Stimulated activated CD4-positive, alpha-beta T cell treated with anti-CD3 and anti-CD28 coated beads, Interleukin-12 subunit alpha, Interleukin-12 subunit beta, amount 100 ng/mL, for 4 hours (primary cell): ENCODE measurements around the gene MEI4.
"Not testable (repeated sequence)": the region's sequence is repeated elsewhere in the genome, so short reads cannot be mapped to it uniquely, and the experiment has no call there.

Experiments
- DNase-seq: peaks from one replicate; pipeline ENCODE4 v3.0.0-alpha.2; 2020

The MEI4 gene

DNA sequence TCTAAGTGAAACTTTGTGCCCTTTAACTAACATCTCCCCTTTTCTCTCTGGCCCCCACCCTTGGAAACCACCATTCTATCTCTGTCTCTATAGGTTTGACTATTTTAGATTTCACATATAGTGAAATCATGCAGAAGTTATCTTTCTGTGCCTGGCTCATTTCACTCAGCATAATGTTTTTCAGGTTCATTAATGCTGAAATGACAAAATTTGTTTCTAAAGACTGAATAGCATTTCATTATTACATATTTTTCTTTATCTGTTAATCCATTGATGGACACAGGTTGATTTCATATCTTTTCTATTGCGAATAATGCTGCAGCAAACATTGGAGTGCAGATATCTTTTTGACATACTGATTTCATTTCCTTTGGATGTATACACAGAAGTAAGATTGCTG, 30.7 kb downstream of the MEI4 start:
- no peak for DNase-seq

DNA sequence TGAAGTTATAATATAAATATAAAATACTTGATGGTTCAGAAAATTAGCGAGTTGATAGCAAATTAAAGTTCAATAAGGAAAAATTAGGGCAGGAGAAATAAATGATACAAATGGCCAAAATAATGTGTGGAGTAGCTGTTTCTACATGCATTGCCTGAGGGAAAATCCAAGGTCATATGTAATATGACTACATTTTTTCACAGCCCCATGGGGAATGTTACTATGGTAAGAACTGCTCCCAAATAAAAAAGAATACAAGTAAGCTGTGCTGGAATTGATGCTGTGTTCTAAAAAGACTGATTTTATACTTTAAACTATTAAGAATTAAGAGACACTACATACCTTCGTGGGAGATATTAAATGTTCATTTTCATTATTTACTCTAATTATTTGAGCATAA, 34.1 kb downstream of the MEI4 start:
- DNase-seq, result no peak

DNA sequence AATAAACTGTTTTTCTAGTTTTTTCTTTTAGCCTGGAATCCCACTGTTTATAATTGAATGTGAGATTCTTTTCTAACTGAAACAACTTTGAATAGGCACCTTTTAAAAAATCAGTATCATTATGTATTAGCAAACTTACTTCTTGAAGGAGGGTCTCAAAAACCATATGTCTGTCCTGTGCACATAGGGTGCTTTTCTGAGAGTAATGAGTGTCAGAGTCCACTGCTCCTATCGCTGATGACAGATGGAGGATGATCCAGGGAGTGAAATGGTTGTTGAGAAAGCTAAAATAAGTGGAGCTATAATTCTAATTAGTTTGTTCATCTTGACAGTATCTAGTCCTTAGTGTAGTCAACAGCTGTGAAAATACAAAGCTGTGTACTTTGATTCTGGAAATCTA, 35.8 kb downstream of the MEI4 start:
- no peak for DNase-seq

DNA sequence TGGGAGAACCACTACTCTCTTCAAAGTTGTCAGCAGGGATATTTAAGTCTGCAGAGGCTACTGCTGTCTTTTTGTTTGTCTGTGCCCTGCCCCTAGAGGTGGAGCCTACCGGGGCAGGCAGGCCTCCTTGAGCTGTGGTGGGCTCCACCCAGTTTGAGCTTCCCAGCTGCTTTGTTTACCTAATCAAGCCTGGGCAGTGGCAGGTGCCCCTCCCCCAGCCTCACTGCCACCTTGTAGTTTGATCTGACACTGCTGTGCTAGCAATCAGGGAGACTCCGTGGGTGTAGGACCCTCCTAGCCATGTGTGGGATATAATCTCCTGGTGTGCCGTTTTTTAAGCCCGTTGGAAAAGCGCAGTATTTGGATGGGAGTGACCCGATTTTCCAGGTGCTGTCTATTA, 47.3 kb downstream of the MEI4 start:
- not testable (repeated sequence) for DNase-seq

DNA sequence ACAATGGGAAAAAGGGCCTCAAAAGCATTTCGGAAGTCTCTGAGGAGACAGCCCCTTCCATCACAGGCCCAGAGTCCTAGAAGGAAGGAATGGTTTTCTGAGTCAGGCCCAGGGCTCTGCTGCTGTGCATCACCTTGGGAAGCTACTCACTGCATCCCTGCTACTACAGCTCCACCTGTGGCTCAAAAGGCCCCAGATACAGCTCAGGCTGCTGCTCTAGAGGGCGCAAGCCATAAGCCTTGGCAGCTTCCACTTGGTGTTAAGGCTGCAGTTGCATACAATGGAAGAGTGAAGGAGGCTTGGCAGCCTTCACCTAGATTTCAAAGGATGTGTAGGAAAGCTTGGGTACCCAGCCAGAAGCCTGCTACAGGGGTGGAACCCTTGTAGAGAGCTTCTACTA, 54.8 kb downstream of the MEI4 start:
- DNase-seq, result no peak

DNA sequence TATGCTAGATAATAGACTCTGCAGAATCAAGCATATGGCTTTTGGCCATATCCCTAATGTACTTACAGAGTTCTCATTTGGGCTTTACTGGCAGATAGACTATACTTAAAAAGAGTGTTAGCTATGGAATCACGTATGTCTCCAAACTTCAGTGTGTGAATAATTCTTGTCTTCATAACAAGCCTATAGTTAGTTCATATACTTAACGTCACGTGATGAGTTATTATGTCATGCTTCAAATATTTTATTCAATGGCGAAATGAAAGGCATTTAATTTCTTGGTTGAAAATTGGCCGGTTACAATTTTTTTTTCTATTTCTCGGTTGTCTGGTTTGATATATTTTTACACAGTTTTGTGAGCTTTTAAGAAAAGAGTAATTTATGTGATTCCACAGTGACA, 62.7 kb downstream of the MEI4 start:
- DNase-seq, result no peak

DNA sequence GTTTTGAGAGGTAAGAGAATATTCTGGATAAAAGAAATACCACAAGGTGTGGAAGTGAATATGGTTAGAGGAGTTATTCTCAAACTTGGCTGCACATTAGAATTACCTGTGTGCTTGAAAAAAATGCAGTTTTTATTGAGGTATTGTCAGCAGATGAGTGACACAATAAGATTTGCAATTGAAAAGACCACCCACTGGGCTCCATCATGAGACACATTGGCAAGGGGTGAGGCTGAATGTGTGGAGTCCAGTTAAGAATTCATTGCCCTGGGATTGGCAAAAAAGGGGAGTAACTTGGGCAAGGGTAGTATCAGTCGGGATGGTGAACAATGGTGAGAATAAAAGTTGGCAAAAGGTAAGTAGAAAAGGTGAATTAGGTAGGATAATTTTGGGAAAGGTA, 63.5 kb downstream of the MEI4 start:
- DNase-seq, result no peak

DNA sequence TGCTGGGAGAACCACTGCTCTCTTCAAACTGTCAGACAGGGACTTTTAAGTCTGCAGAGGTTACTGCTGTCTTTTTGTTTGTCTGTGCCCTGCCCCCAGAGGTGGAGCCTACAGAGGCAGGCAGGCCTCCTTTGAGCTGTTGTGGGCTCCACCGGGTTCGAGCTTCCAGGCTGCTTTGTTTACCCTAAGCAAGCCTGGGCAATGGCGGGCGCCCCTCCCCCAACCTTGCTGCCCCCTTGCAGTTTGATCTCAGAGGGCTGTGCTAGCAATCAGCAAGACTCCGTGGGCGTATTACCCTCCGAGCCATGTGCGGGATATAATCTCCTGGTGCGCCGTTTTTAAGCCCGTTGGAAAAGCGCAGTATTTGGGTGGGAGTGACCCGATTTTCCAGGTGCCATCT, 83.2 kb downstream of the MEI4 start:
- DNase-seq, result not testable (repeated sequence)

DNA sequence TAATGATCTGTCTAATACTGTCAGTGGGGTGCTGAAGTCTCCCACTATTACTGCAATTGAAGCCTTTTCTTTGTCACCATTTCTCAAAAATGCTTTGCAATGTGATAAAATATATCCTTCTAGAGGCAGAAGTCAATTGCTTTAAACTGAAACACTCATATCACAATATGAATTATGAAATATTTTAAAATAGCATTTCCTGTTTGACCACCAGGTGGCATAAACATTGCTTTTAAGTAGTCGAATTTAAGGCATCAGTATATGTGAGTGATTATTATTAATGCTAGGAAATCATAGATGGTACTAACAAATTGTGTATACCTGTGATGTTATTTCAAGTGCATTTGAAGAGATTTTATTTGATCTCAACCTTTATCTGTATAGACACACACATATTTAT, 87.5 kb downstream of the MEI4 start:
- DNase-seq, result no peak

DNA sequence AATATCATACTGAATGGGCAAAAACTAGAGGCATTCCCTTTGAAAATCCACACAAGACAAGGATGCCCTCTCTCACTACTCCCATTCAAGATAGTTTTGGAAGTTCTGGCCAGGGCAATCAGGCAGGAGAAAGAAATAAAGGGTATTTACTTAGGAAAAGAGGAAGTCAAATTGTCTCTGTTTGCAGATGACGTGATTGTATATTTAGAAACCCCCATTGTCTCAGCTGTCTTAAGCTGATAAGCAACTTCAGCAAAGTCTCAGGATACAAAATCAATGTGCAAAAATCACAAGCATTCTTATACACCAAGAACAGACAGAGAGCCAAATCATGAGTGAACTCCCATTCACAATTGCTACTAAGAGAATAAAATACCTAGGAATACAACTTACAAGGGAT, 99.3 kb downstream of the MEI4 start:
- DNase-seq, result not testable (repeated sequence)

DNA sequence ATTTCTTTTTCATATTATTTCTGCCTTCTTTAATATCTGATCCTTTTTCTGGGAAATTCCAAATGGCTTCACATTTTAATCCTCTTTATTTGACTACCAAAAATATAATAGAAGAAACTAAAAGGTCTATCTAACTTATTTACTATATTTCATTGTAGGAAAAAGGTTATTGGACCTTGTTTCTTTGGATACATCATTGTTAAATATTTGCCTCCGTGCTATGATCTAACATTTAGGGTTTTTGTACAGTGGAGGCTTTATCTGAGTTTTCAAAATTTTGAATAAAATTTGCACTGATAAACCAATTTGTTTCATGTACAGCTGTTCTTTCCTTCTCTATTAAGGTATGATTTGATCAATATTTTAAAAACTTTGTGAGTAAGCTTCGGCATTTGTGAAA, 109.5 kb downstream of the MEI4 start:
- no peak for DNase-seq

DNA sequence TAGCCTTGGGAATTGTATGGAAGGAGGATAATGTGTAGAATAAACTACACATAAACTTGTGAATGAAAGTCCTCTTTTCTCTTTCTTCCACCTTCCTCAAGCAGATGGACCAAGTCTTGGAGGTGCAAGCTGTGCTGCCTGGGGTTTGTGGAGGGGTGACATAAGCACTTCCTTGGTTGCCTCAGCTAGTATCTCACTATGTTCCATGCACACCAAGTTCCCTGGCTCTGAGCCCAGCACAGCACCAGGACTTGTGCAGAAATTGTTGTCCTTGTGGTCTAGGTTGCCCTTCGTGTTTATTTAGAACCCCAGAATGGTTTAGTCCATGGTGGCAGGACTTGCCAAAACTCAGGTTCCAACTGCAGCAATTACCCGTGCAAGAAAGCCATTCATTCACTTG, 110.3 kb downstream of the MEI4 start:
- no peak for DNase-seq

DNA sequence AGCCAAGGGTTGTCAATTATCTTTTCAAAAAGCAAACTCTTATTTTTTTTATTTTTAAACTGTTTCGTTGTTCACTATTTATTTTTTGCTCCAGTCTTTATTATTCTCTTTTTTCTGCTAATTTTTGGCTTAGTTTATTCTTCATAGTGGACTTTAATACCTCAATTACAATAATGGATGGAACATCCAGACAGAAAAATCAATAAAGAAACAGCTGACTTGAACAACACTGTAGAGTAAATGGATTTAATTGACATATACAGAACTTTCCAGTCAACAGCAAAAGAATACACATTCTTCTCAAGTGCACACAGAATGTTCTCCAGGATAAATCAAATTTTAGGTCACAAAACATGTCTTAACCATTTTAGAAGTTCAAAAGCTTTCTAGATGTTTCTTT, 111.5 kb downstream of the MEI4 start:
- DNase-seq, result no peak

DNA sequence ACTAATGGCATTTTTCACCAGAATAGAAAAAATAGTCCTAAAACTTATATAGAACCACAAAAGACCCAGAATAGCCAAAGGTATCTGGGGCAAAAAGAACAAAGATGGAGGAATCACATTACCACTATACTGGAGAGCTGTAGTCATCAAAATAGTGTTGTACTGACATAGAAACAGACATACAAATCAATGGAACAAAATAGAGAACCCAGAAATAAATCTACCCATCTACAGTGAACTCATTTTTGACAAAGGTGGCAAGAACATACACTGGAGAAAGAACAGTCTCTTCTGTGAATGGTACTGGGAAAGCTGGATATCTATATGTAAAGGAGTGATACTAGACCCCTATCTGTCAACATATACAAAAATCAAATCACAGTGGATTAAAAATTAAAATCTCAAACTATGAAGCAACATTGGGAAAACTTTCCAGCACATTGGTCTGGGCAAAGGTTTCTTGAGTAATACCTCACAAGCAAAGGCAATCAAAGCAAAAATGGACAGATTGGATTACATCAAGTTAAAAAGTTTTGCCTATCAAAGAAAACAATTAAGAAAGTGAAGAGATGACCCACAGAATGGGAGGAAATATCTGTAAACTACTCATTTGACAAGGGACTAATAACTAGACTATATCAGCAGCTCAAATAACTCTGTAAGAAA, 120.5 kb downstream of the MEI4 start:
- no peak for DNase-seq

DNA sequence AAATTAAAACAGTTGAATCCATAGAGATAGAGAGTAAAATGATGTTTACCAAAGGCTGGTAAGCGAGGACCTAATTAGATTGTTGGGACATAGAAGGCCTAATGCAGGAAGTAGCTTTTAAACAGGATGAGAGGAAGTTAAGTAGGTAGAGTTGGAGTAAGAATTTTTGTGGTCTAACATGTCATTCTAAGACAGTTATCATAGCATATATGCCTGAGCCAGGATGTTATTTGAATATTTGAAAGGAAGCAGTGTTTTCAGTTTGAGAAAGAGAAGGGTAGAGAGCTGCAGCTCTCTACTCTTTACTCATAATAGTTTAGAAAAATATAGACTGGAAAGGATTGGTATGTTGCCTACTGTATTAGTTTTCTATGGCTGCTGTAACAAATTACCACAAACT, 121.6 kb downstream of the MEI4 start:
- DNase-seq, result no peak

DNA sequence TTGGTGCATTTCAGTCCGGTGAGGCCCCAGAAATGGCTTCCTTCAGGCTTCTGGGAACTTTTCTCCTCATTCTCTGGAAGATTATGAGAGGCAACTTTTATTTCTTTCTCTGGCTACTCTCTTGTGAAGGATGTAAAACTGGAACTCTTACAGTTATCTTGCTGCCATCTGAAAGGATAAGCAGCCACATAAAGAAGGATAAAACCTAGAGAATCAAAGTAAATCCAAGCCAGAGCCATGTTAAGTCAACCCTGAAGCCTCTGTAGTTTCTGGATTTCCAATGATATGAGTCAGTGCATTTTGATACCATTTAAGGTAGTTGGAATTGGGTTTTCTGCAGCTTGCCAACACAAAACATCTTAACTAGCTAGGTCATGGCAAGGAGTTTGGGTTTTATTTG, 123.6 kb downstream of the MEI4 start:
- no peak for DNase-seq

DNA sequence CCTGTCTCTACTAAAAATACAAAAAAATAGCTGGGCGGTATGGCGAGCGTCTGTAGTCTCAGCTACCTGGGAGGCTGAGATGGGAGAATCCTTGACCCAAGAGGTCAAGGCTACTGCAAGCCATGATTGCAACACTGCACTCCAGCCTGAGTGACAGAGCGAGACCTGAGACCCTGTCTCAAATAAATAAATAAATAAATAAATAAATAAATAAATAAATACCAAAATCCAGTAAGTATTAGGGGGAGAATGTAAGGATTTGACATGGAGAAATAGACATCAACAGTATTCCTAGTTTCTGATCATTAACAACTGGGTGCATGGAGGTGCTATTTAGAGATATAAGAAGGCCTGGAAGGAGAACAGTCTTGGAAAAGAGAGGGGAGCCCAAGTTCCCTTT, 125.7 kb downstream of the MEI4 start:
- no peak for DNase-seq

DNA sequence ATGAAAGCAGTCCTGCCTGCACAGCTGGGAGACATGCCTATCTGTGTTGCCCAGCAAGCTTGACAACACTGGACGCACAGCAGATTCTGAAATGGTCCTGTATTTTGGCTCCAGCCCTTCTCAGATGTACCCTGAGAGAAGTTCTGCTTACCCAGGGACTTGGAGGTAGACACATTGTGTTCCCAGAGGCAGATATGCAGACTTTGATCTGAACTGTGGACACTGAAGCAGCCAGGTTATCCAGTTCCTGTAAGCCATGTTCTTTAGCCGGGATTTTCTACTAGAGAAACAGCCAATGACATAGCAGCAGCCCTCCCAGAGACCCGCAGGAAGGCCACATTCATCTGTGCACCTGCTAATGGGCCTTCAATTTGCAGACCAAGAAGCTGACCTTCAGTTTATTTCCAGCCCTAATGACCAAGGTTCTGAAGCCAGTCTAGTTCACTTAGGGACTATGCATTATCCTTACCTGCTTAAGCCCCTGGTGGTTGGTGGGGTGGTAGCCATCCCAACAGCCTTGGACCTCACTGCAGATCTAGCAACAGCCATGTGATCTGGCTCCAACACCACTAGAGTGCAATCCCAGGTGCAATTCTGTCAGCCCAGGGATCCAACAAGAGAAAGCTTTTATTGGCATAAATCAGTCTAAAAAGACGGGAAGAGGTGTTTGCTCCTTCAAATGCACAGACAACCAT, 134.2 kb downstream of the MEI4 start:
- no peak for DNase-seq

DNA sequence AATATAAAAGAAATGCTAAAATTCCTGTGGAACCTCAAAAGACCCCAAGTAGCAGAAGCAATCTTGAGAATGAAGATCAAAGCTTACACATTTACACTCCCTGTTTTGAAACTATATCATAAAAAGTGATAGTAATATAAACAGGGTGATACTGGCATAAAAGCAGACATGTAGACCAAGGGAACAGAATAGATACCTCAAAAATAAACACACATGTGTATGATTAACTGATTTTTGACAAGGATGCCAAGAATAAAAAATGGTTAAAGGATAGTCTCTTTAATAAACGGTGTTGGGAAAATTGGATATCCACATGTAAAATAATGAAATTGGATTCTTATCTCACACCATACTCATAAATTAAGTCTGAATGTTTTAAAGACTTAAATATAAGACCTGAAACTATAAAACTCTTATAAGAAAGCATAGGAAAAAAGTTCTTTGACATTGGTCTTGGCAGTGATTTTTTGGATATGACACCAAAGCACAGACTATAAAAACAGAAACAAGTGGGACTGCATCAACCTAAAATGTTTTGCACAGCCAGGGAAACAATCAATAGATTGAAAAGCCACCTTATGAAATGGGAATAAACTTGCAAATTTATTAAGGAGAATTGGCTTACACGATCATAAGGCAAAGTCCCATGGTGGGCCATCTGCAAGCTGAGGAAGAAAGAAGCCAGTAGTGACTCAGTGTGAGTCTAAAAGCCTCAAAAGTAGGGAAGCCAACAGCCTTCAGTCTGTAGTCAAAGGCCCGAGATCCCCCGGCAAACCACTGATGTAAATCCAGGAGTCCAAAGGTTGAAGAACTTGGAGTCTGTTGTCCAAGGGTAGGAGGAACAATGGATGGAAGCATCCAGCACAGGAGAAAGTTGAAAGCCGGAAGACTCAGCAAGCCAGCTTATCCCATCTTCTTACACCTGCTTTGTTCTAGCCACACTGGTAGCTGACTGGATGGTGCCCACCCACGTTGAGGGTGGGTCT, 144.3 kb downstream of the MEI4 start:
- no peak for DNase-seq

DNA sequence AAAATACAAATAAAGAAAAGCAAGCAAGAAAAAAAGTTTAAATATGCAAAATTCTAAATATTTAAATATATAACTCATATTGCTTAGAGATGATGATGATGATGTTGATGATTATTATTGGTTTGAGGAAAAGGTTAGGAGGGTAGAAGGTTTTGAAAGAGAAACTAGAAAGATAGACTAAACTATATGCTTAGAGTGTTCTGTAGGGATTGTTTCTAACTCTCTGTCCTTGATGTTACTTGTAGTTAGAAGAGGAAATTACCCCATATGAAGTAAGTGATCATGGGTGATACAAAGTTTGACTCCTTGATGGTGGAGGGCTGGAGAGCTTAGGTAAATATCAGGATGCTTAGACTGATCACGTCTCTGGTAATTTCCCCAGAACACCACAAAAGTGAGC, 159.5 kb downstream of the MEI4 start:
- no peak for DNase-seq

DNA sequence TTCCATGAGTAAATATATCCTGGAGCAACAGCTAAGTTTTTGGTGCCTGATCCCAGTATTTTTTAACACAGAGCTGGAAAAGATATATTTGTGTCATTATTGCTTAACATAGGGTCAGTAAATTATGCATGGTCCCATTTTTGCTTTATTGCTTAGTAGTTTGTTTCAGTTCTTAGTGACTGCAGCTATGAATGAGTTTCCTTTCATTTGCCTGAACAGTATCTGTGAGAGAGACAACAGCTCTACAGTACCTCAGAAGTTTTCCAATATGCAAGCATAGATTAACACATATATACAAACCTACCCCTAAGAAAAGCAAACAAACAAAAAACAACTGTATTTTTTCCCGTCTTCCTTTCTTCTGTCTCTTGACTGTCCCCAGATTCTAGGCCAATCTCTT, 160.3 kb downstream of the MEI4 start:
- no peak for DNase-seq

DNA sequence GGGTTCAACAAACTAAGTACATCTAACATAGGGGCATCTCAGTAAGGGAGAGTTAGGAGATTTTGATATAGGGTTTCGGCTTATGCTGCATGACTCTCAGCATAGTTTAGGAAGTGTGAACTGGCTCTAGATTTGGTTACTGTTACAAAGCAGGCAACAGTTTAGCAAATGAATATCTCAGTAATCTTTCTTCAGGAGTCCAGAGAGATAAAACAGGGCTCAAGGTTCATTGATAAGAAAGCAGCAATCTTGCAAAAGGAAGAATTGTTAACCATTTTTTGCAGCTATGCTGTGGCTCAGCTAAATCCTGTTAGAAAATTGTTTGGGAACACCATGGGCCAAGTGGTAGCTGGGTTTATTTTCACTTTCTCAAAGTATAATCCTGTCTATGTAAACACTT, 161.3 kb downstream of the MEI4 start:
- DNase-seq, result no peak

DNA sequence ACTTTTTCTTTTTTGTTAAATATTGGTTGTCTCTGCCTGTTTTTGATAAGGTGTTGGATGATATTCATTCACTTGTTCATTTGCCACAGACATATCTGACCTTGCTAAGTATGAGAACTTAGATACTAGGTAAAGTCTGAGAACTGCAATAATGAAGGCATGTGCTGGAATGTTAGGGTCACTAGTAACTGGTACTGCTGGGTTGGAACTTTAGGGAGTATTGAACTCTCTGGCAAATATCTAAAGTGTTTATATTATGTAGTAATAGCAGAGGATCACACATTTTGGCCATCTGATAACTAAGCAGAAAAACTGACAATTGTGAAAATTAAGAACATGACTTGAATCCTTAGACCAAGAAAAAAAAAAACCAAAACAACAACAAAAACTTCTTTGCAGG, 162.7 kb downstream of the MEI4 start:
- DNase-seq, result no peak

DNA sequence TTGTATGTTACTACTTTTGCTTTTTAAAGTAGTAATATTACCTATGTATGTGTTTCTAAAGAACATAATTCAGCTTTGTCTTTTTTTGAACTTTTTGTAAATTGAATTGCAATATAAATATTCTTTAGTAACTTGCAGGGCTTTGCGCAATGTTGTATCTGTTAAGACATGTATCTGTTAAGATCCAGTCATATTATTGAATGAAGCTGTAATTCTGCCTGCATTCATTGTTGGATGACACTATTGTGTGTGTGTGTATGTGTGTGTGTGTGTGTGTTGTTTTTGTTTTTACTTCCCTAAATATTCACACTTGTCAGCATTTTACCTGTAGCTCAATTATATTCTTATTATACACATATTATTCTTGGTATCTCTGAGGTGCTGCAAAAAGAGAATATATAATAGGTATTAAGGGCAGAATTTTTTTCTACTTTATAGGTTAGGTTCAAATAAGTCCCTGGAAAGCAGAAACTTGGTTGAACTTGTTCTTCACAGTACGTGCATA, 164.0 kb downstream of the MEI4 start:
- no peak for DNase-seq
